AG10803 (cell line): ENCODE data around the gene FAM131B.

Source experiments
- DNase-seq: peaks from one replicate; pipeline ENCODE4 v3.0.0; 2010; ENCODE audit warnings: low read depth
- H3K4me3 ChIP-seq: 2 replicates; pipeline ENCODE4 v1.5.1; 2011; ENCODE audit warnings: mild to moderate bottlenecking, low read length, control low read depth
- CTCF ChIP-seq: conservative IDR thresholded peaks from 2 replicates; pipeline ENCODE4 v1.5.1; 2011; ENCODE audit warnings: mild to moderate bottlenecking, low read length, control low read depth, inconsistent platforms

FAM131B gene

DNA sequence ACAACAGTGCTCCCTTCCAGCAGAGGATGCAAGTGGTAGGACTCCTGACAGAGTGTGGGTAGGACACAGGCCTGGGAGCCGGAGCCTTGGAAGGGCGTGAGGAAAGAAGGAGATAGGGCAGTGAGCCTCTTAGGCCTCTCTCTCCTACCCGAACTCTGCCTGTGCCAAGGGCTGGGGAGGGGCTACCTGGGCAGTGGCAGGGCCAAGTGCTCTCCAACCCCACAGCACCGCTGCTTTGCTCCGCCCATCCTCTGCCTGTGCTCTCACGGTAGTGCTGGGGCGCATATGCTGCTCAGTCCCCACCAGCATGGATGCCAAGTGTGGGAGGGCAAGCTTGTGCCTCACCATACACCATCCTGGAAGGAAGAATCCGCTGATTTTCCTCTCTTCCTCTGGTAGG is 7.5 kb downstream of the FAM131B start:
- DNase-seq, result no peak
- no peak for TF ChIP-seq CTCF
- no peak overlapping the region for H3K4me3 ChIP-seq

- H3K4me3 ChIP-seq, result no peak overlapping the region
- no peak for TF ChIP-seq CTCF
- no peak for DNase-seq
Observed at GRCh38 chr7:143354376-143354775, 8.1 kb downstream of the FAM131B start.

- no peak overlapping the region for H3K4me3 ChIP-seq
- TF ChIP-seq CTCF, result no peak
- no peak for DNase-seq
Observed at GRCh38 chr7:143352531-143353002, 9.9 kb downstream of the FAM131B start.

DNA sequence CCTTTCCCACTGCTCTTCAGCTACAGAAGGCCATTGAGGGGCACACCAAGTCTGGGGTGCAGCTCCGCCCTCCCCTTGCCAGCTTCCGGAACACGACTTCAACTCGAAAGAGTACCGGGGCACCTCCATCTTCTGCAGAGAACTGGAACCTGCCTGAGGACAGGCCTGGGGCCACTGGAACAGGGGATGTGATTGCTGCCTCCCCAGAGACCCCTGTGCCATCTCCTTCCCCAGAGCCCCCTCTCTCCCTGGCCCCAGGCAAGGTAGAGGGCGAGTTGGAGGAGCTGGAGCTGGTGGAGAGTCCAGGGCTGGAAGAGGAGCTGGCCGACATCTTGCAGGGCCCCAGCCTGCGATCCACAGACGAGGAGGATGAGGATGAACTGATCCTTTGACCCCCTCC is 10.9 kb downstream of the FAM131B start:
- no peak overlapping the region for H3K4me3 ChIP-seq
- no peak for TF ChIP-seq CTCF
- no peak for DNase-seq

DNA sequence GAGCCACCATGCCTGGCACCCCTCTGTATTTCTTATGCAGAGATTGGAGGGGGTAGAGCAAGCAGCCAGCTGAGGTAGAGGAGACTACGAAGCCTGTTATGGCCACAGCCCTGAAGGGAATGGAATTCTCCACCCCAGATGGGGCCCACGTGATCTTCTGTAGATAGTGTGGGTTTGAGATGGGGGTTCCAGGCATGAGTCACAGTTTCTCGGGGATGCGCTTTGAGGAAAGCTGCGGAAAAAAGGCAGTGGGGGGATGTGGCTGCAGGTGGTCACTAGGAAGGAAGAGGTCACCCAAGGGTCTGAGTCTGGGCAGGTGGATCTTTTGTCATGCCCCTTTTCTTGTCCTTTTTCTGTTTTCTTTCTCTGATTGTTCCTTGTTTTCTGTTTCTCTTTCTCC is 11.5 kb downstream of the FAM131B start:
- DNase-seq, result no peak
- H3K4me3 ChIP-seq, result no peak overlapping the region
- TF ChIP-seq CTCF, result no peak

GRCh38 chr7:143347950-143348349 is 14.6 kb downstream of the FAM131B start:
- TF ChIP-seq CTCF, result no peak
- no peak overlapping the region for H3K4me3 ChIP-seq
- no peak for DNase-seq

DNA sequence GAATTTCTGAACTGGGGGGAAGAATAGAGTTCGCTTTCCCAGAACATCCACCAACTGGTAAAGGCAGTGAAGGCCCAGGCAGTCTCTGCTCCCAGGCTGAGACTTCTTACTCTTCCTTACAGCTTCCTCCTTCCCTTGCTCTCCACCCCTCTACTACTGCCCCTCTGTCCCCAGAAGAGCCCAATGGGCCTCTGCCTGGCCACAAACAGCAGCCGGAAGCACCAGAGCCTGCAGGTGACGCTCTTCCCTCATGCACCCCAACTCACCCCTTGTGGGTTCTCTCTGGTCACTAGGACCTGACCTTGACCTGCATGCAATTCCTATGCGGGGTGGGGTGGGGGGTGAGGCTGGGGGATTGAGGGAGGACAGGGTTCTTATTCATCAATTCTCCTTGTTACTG is 16.5 kb downstream of the FAM131B start:
- TF ChIP-seq CTCF, result no peak
- H3K4me3 ChIP-seq, result no peak overlapping the region
- no peak for DNase-seq
